ENCODE measurements around the gene KDM8.
A peak's percentile ranks its signal among the peaks of the same experiment; 100 is the strongest.
"Not testable (repeated sequence)": the region's sequence is repeated elsewhere in the genome, so short reads cannot be mapped to it uniquely, and the experiment has no call there.

Gene KDM8

DNA sequence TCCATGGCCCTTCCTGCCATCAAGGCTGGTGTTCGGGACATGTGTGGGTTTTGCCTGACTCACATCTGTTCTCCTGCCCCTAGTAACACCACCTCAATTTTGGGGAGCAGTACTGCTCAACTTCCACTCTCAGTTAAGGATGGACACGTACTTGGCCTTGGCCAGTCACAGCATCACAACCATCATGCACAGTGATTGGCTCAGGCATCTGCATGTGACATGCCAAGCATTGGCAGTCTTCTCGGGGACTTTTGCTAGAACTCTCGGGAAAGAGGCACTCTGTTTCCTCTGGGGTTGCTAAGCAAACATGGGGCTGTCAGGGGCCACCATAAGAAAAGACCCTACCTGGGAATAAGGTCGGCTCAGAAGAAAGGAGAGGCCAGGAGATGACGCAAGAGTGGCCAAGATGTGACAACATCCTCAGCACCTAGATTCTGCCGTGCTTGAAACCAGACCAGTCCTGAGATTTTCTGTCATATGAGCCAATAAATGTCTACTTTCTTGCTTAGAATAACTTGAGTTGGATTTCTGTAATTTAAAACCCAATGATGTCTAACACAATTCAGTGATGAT is 11.9 kb upstream of the KDM8 start:
- DNase-seq (ENCODE audit: low read depth): no peak

DNA sequence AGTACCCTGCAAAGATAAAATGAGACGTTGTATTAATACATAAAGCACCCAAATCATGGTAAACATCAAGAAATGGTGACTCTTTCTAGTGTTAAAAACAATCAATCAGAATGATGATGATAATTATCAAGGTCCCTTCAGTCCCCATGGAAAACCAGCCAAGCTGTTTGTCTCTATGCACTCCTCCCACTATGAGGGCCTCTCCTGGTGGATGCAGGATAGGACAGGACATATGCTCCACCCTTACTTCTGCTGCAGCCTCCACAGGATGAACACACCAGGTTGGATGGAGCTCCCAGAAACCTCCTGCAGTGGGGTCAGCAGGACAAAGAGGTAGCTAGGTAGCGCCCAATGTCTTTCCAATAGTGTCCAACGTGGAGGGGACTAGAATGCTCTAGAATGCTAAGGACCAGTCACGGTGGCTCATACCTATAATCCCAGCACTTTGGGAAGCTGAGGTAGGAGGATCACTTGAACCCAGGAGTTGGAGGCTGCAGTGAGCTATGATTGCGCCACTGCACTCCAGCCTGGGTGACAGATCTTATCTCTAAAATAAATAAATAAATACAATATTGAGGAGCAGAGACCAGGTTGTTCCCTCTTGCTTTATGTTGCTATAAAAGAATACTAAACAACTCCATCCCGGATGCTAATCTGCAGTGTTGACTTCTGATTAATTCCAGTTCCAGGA is 9.9 kb upstream of the KDM8 start:
- DNase-seq (ENCODE audit: low read depth): no peak

DNA sequence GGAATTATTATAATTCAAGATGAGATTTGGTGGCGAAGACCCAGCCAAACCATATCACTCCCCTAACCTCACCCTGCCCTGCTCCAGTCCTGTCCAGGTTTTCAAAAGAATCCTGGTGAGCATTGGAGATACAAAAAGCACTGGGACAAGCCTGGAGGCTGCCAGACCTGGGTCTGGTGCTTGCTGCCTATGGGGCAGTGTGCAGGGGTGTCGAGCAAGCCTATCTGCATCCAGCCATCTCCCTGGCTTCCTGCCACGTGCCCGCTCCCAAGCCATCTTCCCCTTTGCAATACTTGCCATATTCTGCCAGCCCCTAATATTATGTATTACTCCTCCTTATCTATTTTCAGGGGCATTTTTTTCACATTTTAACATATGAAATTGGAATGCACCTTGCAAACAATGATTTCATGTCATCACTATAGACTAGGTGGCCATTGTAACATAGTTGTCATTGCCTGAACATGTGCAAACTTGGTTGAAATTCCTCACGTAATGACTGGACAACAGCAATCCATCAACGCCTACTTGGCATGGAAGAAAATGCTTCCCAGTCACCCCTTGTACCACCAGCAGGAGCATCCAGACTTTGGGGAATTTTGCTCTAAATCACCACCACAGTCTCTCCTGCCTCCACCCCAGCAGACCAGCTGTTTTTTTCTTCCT is 8.1 kb upstream of the KDM8 start:
- DNase-seq (ENCODE audit: low read depth): no peak

DNA sequence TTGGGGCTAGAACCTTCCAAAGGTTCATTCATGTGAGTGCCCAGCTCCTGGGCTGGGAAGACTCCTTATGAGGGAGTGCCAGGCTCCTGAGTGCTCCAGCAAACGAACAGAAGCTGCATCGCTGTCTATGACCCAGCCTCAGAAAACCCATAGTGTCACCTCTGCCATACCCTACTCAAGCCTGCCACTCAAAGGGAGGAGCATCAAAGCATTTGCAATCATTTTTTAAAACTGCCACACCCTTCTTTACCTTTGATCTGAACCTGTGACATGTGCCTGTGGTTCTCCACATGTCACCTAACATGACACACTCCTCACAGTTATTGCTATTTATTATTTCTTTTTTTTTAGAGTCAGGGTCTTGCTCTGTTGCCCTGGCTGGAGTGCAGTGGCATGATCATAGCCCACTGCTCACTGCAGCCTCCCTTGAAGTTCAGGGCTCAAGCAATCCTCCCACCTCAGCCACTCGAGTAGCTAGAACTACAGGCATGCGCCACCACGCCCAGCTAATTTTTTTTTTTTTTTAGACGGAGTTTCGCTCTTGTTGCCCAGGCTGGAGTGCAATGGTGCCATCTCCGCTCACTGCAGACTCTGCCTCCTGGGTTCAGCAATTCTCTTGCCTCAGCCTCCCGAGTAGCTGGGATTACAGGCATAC is 7.3 kb upstream of the KDM8 start:
- no peak for DNase-seq (ENCODE audit: low read depth)

DNA sequence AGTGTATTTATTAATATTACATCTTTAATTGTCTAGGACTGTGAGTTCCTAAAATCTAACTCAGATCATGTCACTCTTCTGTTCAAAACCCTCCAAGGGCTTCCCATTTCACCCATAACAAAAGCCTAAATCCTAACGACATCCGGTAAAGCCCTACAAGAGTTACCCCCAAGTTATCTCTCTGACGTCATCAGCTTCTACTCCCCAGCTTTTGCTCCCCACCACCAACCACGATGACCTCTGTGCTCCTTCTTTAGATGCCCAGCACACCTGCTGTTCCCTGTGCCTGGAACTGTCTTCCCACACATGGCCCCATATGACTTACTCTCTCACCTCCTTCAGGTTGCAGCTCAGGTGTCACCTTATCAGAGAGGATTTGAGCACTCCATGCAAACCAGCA is 6.3 kb upstream of the KDM8 start:
- no peak for DNase-seq (ENCODE audit: low read depth)

DNA sequence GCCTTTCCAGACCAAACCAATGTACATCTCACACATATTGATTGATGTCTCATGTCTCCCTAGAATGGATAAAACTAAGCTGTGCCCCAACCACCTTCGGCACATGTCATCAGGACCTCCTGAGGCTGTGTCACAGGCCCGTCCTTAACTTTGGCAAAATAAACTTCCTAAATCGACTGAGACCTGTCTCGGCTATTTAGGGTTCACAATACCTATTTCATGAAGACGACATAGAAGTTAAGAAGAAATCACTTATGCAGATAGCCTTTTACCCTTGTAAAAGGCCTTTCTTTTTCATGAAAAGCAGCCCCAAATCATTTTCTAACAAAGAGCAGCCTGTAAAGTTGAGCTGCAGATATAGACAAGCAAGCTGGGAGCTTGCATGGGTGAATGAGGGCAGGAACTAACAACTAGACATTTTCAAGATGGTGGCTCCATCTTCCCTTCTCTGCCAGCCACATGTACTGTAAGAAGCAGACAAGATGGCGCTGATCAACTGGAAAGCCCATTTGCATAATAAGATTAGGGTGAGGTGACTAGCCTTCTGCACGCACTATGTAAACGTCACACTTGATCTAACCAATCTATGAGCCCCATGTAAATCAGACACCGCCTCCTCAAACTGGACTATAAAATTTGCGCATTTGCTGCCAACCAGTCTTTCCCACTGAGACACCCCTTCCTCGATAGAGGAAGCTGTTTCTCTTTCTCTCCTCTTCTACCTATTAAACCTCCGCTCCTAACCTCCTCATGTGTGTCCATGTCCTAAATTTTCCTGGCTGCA is 4.7 kb upstream of the KDM8 start:
- no peak for DNase-seq (ENCODE audit: low read depth)

DNA sequence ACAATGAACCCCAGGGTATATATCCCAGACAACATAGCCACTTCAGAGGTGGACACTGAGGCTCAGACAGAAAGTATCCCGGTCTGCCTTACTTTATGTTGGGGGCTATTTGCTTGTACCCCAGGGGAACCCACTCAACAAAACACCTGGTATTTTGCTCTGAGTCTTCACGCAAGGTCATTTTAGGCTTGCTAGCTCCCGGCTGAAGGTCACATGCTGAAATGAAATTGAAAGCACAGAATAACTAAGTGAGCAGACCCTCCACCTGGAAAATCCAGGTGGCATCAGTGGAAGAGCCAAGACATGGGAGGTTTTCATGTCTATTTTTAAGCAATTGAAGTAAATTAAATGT is 4.1 kb upstream of the KDM8 start:
- no peak for DNase-seq (ENCODE audit: low read depth)

DNA sequence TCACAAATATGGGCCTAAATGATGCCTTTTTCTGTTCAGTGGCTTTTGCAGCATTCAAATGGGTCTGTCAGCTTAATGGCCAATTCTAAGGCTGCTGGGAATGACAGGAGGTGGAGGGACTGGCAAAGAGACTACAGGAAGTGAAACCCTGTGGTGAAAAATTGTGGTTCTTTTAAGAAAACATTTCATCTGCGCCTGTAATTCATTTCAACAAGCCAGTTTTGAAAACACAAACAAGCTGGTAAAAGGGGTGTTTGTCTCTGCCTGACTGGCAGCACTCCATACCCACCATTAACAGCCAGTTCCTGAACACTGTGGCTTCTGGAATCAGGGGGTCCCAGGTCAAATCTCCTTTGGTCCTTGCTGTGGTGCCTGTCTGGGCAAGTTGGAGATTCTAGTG is 3.6 kb upstream of the KDM8 start:
- DNase-seq (ENCODE audit: low read depth): no peak

DNA sequence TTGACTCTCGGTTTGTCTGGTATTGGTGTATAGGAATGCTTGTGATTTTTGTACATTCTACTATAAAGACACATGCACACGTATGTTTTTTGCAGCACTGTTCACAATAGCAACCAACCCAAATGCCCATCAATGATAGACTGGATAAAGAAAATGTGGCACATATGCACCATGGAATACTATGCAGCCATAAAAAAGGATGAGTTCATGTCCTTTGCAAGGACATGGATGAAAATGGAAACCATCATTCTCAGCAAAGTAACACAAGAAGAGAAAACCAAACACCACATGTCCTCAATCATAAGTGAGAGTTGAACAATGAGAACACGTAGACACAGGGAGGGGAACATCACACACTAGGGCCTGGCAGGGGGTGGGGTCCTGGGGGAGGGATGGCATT is 2.4 kb upstream of the KDM8 start:
- DNase-seq (ENCODE audit: low read depth): not testable (repeated sequence)

DNA sequence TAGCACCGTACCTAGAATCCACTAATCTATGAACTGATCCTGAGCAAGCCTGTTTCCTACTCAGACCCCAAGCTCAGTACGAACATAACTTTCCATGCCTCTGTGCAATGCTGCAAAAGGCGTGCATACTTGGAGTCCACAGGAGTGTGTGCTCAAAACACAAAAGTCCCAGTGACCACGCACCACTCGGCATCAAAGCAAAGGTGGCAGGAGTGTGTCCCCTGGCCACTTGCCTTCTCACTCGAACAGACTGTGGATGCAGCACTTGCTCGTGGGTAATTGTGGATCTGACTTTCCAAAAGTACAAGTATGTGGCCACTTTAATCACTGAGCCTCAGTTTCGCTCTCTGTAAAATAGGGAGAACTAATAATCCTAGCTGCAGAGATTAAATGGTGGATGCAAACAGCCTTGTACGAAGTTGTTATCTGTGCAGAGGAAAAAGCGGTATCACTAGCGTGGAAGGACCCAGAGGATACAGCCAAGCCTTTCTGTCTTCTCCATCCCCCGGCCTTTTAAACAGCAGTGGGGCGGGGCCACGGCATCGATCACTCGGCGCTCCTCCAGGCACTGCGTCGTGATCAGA is 311 bp upstream of the KDM8 start:
- peak; percentile 84 for DNase-seq (ENCODE audit: low read depth)

DNA sequence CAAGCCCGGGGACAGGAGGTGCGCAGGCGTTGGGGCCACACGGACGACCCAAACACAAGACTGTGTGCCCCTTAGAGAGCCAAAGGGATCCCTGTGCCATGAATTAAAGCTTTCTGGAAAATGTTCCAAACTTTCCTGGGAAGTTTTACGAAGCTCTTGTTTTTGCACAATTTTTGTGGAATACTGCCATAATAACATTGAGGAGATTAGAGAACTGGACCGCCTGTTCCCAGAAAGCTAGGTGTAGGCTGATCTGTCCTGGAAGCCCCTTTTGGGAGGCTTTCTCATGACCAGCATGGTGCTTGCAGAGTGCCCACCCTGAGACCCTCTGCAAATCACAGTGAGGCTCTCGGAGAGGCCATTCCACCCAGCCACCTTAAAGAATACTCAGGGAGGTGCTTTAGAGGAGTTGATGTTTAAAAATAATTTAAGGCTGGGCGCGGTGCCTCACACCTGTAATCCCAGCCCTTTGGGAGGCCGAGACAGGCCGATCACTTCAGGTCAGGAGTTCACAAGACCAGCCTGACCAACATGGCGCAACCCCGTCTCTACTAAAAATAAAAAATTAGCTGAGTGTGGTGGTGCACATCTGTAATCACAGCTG is 1.1 kb downstream of the KDM8 start:
- DNase-seq (ENCODE audit: low read depth): no peak

DNA sequence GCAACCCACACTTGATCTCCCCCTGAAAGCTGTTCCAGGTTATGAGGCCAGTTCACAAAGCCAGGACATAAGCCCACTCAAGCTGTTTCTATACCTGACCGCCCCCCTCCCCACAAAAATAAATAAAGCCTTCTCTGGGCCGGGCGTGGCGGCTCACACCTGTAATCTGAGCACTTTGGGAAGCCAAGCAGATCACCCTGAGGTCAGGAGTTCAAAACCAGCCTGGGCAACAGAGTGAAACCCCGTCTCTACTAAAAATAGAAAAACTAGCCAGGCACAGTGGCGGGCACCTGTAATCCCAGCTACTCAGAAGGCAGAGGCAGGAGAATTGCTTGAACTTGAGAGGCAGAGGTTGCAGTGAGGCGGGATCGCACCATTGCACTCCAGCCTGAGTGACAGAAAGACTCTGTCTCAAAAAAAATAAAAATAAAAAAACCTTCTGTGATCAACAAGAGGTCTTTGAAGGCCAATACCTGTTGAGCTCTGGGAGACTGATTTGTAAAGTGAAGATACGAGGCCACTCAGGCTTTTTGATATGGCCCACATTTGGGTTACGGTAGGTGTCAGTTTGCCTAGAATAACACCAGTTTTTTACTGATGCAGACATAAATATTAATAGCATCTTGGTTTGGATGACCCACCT is 2.2 kb downstream of the KDM8 start:
- DNase-seq (ENCODE audit: low read depth): no peak

DNA sequence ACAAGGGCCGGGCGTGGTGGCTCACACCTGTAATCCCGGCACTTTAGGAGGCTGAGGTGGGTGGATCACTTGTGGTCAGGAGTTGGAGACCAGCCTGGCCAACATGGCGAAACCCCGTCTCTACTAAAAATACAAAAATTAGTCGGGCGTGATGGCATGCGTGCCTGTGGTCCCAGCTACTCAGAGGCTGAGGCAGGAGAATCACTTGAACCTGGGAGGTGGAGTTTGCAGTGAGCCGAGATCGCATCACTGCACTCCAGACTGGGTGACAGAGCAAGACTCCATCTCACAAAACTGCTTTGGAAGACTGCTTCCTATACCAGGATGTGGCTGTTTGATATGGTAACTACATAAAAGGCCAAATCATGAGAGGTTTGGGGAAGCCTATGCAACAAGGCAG is 3.8 kb downstream of the KDM8 start:
- DNase-seq (ENCODE audit: low read depth): not testable (repeated sequence)

DNA sequence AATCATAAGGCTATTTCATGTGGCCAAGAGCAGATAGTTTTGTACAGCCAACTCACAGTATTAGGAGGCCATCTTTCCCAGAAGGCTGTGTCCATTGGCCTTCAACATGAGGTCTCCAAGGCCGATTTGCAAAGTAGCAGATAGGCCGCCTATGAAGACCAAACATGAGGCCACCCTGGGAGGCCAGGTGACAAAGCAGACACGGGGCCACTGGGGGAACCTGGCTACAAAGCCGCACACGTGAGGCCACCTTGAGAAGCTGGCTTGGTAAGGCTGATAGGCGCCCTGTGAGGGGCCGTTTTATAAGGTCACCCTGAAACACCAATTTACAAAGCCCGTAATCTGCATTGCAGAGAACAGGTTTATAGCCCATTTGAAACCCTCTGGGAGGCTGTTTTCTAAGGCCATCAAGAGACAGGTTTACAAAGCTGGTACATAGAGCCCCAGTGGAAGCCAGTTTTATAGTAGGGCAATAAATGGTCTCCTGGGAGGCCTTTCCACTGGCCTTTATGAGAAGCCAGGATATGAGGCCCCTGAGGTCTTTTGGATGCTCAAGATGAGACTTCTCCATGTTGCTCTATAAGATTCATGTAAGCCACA is 4.9 kb downstream of the KDM8 start:
- DNase-seq (ENCODE audit: low read depth): no peak

DNA sequence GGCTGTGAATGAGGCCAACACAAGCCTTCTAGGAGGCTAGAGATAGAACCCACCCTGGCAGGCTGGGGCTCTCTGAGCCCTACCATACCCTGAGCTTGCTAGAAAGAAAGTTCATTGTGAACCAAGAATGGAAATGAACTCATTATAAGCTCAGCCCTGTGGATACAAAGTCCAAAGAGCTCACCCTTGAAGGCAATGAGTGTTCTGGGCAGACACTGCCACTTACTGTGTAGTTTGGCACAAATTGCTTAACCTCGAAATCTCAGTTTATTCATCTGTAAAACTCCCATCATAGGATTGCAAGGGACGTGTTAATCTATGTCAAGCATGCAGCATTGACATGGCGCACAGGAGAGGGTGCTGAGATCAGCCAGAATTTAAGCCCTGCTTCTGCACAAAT is 5.5 kb downstream of the KDM8 start:
- DNase-seq (ENCODE audit: low read depth): no peak

DNA sequence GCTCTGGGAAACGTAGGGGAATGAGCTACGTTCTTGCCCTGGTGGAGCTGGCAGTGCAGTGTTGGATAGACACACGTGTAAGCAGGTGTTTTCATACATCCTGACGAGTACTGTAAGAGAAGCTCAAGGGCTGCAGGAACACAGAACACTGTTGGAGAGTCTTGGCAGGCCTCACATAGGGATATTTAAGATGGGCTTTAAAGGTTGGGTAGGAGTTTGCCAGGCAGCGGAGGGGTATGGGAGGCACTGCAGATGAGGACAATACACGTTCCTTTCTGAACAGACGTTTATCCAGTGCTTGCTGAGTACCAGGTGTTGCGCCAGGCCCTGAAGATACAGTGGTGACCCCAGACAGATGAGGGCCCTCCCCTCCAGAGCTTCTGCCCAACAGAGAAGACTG is 6.3 kb downstream of the KDM8 start:
- DNase-seq (ENCODE audit: low read depth): no peak

DNA sequence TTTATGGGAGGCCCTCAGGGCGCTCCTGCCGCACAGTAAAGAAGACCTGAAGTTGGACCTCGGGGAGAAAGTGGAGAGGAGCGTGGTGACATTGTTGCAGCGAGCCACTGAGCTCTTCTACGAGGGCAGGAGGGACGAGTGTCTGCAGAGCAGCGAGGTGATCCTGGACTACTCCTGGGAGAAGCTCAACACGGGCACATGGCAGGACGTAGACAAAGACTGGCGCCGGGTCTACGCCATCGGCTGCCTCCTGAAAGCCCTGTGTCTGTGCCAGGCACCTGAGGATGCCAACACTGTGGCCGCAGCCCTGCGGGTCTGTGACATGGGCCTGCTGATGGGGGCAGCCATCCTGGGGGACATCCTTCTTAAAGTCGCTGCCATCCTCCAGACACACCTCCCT is 6.8 kb downstream of the KDM8 start:
- DNase-seq (ENCODE audit: low read depth): no peak

DNA sequence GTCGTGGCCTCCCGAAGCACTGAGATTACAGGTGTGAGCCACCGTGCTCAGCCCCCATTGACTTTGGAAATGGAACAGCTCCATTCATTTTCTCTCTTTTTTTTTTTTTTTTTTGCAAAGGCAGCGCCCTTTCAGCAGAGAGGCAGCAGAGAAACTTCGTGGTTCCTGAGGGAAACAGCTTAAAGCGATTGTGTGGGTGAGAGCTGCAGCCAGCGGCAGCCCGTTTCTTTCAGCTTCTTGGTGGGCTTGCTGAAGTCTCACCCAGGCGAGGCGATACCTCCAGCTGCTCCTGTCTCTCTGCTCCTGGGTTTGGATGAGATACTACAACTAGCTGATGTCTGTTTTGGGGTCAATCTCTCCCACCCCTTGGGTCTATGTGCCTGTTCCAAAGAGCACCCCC is 7.7 kb downstream of the KDM8 start:
- DNase-seq (ENCODE audit: low read depth): no peak

DNA sequence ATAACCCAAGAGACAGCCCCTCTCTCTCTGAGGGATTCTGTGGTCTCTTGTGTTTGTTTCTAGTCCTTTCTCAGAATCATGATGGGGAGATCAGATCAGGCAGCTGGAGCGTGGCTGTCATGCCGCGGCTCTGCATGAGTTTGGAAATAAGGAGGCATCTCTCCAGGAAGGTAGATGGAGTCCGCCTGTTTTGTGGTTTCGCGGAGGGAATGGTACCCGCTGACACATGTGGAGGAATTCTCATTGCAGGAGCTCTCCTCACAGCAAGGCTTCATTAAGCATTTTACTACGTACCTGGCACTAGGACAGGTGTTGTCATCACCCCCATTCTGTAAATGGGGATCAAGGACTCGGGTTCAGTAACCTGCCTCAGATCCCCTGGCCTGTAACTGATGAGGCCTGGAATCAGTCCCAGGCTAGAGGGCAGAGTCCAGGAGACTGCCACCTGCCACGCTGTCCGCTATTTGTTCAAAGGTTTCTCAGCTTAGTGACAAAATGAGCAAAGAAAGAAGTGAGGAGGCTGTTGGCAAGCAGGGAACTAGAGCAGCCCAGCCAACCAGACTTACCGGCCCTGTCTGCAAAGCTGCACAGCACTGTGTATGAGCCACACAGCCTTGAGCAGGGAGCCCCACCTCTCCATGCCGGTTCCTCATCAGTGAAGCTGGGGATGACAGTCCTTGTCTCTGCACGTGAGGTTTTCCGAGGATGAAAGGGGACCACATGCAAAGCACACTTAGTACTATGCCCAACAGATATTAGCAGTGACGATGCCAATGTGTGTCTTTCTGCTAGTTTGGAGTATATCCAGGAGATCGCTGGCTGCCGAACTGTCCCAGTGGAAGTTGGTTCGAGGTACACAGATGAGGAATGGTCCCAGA is 11.0 kb downstream of the KDM8 start:
- DNase-seq (ENCODE audit: low read depth): no peak

DNA sequence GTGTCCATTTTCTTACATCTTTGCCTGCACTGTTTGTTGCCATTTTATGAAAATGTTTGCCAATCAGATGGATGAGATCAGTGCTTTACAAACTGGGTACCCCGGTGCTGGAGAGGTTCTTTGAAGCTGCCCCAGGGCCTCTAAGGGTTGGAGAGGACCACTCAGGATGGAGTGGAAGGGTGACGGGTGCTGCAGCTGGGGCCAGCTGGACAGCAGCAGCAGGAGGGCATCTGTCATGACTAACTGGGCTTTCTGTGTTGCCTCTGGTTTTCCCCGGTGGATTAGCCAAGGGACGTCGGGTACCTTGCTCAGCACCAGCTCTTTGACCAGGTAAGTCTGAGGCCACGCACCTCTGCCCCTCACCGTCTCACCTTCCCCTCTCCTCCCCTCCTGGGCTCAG is 12.3 kb downstream of the KDM8 start:
- no peak for DNase-seq (ENCODE audit: low read depth)
